Activated T-helper 2 cell treated with anti-CD3 and anti-CD28 coated beads, Interferon-gamma antibody, Interleukin-2, Interleukin-4, amounts not matched to agents 10 μg/mL and 5 μg/mL and 100 μg/mL, durations not matched to agents 14 hours and 24 hours and 36 hours (primary cell): Measurements from ENCODE around the gene SGO2. TPM values are rescaled to one million over a fixed set of nuclear protein-coding genes. Genes with fewer than 3 reads are reported as not detected.

Experiments used
- DNase-seq: peaks from one replicate; pipeline ENCODE4 v3.0.0; 2021; ENCODE audit warnings: low spot score
- H3K27ac Mint-ChIP-seq: one replicate; pipeline ENCODE4 v1.8.0; 2021; ENCODE audit warnings: mixed read lengths
- H3K27me3 Mint-ChIP-seq: one replicate; pipeline ENCODE4 v1.8.0; 2021; ENCODE audit warnings: low read depth, mixed read lengths
- H3K36me3 Mint-ChIP-seq: one replicate; pipeline ENCODE4 v1.8.0; 2021; ENCODE audit warnings: low read depth, mixed read lengths
- H3K4me1 Mint-ChIP-seq: one replicate; pipeline ENCODE4 v1.8.0; 2021; ENCODE audit warnings: low read depth, mixed read lengths
- H3K4me3 Mint-ChIP-seq: one replicate; pipeline ENCODE4 v1.8.0; 2021; ENCODE audit warnings: low read depth, mild to moderate bottlenecking, moderate library complexity, mixed read lengths
- H3K9me3 Mint-ChIP-seq: one replicate; pipeline ENCODE4 v1.8.0; 2021; ENCODE audit warnings: mixed read lengths
- intact Hi-C: fragments of 100-400 bp; cut with micrococcal nuclease; formaldehyde crosslinking; loops from one replicate; pipeline ENCODE4 v1.15.1; 2023
- total RNA-seq: library from RNA; stranded (reverse); gene quantifications from 2 replicates; pipeline ENCODE4 v1.2.3, GENCODE V29; 2022

Gene SGO2
- total RNA-seq, 1 donor from 2014 or later = 30.3 TPM

DNA sequence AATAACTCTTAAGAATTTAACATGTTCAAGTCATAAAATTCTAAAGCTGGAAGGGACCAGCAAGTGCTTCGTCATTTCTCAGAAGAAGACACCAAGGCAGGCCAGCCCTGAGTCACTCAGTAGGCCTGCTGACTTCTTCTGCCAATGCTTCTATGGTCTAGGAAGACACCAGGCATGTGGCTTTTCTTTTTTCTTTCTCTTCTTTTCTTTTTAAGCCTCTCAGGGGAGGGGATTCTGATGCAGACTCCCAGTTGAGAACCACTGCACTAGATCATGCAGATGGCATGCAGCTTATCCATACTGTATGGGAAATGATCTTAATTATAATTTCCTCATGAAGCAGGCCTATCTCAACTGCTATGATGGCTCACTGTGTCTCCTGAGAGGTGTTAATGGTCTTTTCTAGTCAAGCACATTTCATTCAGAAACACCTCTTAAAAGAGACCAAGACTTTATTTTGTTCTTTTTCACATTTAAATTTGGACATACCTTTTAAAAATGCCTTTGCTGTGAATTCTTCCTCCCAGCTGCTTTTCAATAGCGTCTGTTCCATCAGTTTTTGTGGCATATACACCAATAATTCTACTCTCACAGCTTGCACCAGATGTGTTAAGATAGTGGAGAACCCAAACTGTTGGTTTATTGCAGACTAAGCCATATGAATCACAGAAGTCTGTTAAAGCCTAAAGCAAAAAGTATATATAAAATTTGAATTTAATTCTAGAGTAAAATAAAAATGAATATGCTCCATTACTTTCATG is 27.4 kb upstream of the SGO2 start:
- intact Hi-C loops = no loop called here
- Mint-ChIP-seq H3K27ac (no peak overlapping the region), H3K27me3 (no peaks in the 10 kb centered on the region), H3K4me3 (no peak overlapping the region), H3K9me3 (peaks cover 5% of the 10 kb centered on the region), H3K36me3 (peaks cover 58% of the 10 kb centered on the region), H3K4me1 (peaks cover 3% of the 10 kb centered on the region)
- no peak for DNase-seq

DNA sequence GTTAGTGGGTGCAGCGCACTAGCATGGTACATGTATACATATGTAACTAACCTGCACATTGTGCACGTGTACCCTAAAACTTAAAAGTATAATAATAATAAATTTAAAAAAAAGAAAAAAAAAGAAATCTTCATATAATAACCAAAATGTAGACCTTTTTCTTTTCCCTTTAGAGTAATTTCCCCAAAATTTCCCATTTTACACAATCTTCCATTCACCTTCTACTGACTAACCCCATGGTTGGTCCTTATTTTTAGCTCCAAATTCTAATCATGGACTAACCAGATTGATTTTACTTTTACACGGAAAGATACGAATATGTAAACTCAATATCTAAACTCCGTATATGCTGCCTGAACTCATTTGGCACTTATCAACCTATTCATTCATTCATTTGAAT is 23.8 kb upstream of the SGO2 start:
- no peaks in the 10 kb centered on the region for H3K27me3 Mint-ChIP-seq
- peaks cover 5% of the 10 kb centered on the region for H3K9me3 Mint-ChIP-seq
- no peak overlapping the region for H3K27ac Mint-ChIP-seq
- intact Hi-C loops = no loop called here
- peaks cover 52% of the 10 kb centered on the region for H3K36me3 Mint-ChIP-seq
- no peak overlapping the region for H3K4me3 Mint-ChIP-seq
- DNase-seq = no peak
- H3K4me1 Mint-ChIP-seq = peaks cover 3% of the 10 kb centered on the region

DNA sequence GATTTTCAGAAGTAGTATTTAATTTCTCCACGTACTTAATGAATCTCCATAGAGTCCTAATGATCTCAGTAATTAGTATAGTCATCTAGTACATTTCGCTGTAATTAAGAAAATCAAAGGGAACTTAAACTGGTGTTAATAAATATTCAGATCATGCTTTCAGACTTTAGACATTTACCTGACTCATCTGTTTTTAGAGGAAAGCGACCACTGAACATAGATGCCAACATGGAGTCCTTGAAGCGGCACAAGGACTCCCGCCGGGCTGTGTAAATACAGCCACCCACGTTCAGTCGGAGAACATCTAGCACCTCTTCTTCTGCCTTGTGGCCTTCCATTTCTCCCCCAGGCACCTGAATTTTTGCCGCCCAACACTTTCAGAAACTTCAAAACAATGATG is 19.3 kb upstream of the SGO2 start:
- peaks cover 35% of the 10 kb centered on the region for H3K36me3 Mint-ChIP-seq
- H3K9me3 Mint-ChIP-seq = peaks cover 5% of the 10 kb centered on the region
- intact Hi-C loops = no loop called here
- no peaks in the 10 kb centered on the region for H3K27me3 Mint-ChIP-seq
- no peak overlapping the region for H3K27ac Mint-ChIP-seq
- H3K4me3 Mint-ChIP-seq = no peak overlapping the region
- DNase-seq = no peak
- H3K4me1 Mint-ChIP-seq = peaks cover 13% of the 10 kb centered on the region

DNA sequence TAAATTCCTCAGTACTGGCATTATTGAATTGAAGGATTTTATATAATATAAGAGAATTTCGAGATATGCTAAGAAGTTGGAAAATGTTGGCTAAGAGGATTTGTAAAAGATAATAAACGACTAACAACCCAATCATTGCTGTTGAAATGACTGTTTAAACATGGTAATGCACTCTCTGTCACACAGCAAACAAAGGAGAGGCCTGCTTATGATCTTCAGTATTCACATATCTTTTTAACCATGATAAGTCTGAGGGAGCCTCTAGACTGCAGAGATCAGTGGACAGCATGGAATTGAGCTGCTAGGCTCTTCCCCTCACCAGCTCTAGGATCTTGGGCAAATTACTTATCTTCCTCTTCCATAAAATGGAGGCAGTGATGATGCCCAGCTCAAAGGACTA is 18.8 kb upstream of the SGO2 start:
- intact Hi-C loops = no loop called here
- Mint-ChIP-seq H3K9me3 (peaks cover 3% of the 10 kb centered on the region), H3K27ac (no peak overlapping the region), H3K27me3 (no peaks in the 10 kb centered on the region), H3K36me3 (peaks cover 31% of the 10 kb centered on the region), H3K4me1 (peaks cover 13% of the 10 kb centered on the region), H3K4me3 (no peak overlapping the region)
- DNase-seq = no peak

DNA sequence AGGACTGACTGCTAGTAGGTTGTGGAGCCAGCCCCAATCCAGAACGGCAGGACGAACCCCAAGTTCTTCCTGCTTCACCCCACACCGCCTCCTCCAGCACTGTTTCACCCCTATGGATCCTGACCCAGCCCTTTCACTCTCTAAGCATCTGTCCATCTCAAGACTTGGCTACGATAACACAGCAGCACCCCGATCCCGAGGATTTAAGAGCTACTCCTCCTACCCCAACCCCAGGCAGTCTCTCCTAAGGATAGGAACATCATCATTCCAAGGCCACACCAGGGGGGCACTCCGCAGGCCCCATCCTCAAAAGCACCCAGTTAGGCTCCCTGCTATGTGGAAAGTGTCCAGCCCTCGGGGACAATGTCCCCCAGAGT is 16.8 kb upstream of the SGO2 start:
- peaks cover 11% of the 10 kb centered on the region for H3K4me1 Mint-ChIP-seq
- peaks cover 18% of the 10 kb centered on the region for H3K36me3 Mint-ChIP-seq
- H3K27ac Mint-ChIP-seq = peak overlapping the region; percentile 77
- H3K27me3 Mint-ChIP-seq = no peaks in the 10 kb centered on the region
- no peaks in the 10 kb centered on the region for H3K9me3 Mint-ChIP-seq
- peak overlapping the region; percentile 91 for H3K4me3 Mint-ChIP-seq
- DNase-seq = no peak
- intact Hi-C loops = no loop called here

DNA sequence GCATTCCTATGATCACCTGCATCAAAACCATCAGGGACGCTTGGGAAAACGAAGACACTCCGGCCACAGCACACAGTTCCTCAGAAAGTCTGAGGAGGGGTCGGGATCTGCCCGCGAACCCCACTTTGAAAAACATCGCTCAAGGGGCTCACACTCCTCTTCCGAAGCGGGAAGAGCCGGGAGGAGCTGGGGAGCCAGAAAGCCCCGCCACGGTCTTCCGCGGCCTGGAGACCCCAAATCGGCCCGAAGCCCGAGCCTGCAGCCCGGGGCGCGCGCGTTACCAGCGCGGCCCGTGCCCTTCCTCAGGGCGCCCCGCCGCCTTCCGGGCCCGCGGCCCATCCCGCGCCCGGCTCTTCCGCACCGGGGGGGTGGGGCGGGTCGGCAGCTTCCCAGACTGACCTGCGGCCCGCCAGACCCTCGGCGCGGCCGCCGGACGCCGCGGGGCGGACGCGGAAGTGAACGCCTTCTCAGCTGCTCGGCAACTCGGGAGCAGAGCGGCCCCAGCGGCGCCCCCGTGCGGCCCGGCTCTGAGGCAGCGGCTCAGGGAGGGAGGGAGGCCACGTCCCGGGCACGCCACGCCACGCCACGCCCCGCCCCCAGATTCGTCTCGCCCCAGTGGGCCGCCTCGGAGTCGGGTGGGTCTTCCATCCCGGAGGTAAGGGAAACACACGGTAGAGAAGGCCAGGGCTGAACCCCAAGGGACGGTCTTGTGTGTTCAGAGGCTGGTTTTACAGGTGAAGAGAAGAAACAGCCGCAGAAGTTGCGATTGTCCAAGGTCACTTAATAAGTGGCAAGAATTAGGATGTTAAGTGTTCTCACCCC is 16.2 kb upstream of the SGO2 start, which contains the start of gene KCTD18:
Gene KCTD18 (minus strand): TSS at position 457 of the 822 bp plus-strand sequence. CDS start 3,052 bp downstream, outside the sequence.
- peak; percentile 87 for DNase-seq
- H3K4me1 Mint-ChIP-seq = peaks cover 11% of the 10 kb centered on the region
- H3K27ac Mint-ChIP-seq = peak within 1 kb of the TSS; percentile 77
- H3K27me3 Mint-ChIP-seq = no peaks in the 10 kb centered on the region
- peaks cover 15% of the 10 kb centered on the region for H3K36me3 Mint-ChIP-seq
- peak within 1 kb of the TSS; percentile 91 for H3K4me3 Mint-ChIP-seq
- intact Hi-C loops = loop anchor here (1.0 to 5.0 kb wide), 2 partner anchors 16 to 192 kb away; partner anchors contain the start of gene SGO2
- no peaks in the 10 kb centered on the region for H3K9me3 Mint-ChIP-seq

DNA sequence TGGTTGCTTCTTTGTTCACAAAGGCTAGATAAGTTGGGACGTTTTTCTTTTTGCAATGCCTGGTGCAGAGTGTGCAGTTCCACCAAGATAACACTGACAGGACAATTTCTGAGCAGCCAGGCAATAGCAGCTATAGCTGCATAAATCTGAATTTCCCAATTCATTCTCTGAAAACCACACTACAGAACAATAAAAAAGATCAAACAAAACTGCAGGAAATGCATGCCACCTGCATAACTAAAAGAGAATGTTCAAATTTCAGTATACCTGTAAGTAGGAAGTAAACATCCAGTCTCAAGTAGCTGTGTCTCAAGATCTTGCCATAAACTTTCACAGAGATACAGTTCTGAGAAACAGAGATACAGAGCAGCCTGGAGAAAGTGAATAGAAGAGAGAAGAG is 10.9 kb upstream of the SGO2 start:
- Mint-ChIP-seq H3K4me3 (no peak overlapping the region), H3K27ac (no peak overlapping the region), H3K27me3 (peaks cover 5% of the 10 kb centered on the region), H3K4me1 (peaks cover 9% of the 10 kb centered on the region), H3K9me3 (peaks cover 17% of the 10 kb centered on the region), H3K36me3 (peaks cover 3% of the 10 kb centered on the region)
- intact Hi-C loops = no loop called here
- DNase-seq = no peak

DNA sequence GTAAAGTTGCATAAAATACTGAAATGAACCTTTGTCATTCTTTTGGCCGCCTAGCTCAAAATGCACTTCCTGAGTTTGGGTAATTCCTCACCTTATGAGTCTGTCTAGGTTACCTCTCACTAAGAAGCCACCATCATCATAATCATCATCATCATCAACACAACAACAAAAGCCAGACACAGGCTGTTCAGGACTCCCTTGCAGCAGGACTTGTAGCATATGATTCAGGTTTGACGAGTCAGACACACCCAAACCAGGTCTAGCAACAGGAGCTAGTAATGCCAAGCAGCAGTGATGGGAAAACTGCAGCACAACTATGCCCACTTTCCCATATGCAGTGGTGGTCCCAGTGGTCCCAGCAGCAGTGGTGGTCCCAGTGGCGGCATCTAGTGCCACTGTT is 2.8 kb upstream of the SGO2 start:
- Mint-ChIP-seq H3K36me3 (peaks cover 5% of the 10 kb centered on the region), H3K4me3 (no peak overlapping the region), H3K4me1 (peaks cover 20% of the 10 kb centered on the region), H3K27ac (no peak overlapping the region), H3K9me3 (peaks cover under 1% of the 10 kb centered on the region), H3K27me3 (no peaks in the 10 kb centered on the region)
- no peak for DNase-seq
- intact Hi-C loops = no loop called here

DNA sequence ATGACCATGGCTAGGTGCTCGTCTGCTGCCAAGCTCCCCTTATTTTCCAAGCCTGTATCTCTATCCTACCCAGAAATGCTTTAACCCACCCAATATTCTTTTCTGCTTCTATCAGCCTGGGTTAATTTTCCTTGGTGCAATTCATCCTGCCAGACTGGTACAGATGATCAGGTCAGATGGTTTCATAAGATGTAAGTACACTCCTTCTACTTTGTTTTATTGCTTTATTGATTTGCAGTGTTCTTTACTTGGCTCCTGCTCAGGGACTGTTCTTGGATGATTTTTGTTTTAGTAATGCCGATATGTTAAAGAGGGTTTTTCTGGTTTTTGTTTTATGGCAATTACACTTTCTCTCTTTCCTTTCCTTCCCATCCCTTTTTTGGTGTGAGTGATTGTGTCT is 2.4 kb upstream of the SGO2 start:
- Mint-ChIP-seq H3K36me3 (peaks cover 8% of the 10 kb centered on the region), H3K27ac (no peak overlapping the region)

DNA sequence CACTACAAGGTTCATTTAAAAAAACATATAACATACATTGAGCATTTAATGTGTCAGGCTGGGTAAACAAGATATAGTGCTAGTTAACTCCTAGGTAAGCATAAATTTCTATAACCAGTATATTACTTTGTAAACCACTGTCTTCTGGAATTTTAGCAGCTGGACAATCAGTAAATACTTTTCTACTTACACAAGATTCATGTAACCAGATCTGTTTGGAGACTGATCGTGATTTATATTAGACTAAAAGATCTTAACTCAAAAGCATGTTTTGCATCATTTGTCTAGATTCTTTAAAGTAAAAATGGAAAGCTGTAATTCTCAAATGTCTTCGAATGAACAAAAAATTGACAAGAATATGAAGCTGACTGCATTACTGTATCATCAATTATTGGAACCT is 941 bp upstream of the SGO2 start:
- Mint-ChIP-seq H3K27ac (no peak overlapping the region), H3K4me3 (no peak overlapping the region), H3K9me3 (no peaks in the 10 kb centered on the region), H3K36me3 (peaks cover 15% of the 10 kb centered on the region), H3K27me3 (no peaks in the 10 kb centered on the region), H3K4me1 (peaks cover 30% of the 10 kb centered on the region)
- intact Hi-C loops = loop anchor here (5.0 kb wide), 2 partner anchors 218 to 287 kb away; partner anchors contain the start of genes BZW1 and SPATS2L
- DNase-seq = no peak

More for the DNA sequence above, 2.4 kb upstream of the SGO2 start:
- intact Hi-C loops = no loop called here
- no peaks in the 10 kb centered on the region for H3K27me3 Mint-ChIP-seq
- H3K4me3 Mint-ChIP-seq = no peak overlapping the region
- DNase-seq = no peak
- H3K4me1 Mint-ChIP-seq = peaks cover 25% of the 10 kb centered on the region
- H3K9me3 Mint-ChIP-seq = no peaks in the 10 kb centered on the region

DNA sequence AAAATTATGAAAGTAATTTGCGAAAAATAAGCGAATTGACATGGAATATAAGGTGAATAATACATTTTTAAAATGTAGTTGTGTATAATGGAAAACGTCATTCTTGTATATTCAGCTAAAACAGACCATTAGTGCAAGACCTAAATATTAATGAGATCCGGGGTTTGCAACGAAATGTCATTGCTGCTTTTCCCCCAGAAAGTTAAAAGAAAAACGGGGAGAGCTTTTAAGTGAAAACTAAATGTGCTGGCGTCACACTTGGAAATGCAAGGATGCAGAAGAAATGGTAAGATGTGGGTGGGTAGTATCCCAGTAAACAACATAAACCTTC is 491 bp upstream of the SGO2 start:
- Mint-ChIP-seq H3K27ac (peak overlapping the region; percentile 94), H3K4me1 (peaks cover 30% of the 10 kb centered on the region), H3K27me3 (no peaks in the 10 kb centered on the region), H3K9me3 (no peaks in the 10 kb centered on the region), H3K4me3 (peak overlapping the region; percentile 98), H3K36me3 (peaks cover 15% of the 10 kb centered on the region)
- intact Hi-C loops = loop anchor here (5.0 kb wide), 2 partner anchors 218 to 287 kb away; partner anchors contain the start of genes BZW1 and SPATS2L
- no peak for DNase-seq

DNA sequence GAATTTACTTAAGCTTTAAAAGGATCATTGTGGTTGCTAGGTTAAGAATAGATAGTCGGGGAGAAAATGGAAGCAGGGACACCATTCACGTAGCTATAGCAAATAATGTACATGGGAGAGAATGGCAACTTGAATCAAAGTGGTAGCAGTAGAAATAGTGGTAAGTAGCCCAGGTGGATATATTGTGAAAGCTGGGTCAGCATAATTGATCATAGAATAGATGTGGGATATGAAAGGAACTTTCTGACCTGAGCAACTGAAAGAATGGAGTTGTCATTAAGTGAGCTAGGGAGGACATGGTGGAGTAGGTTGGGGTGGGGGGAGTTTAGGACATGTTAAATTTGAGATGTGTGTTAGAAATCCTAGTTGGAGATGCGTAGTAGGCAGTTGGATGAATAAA is 2.2 kb downstream of the SGO2 start:
- H3K27me3 Mint-ChIP-seq = no peaks in the 10 kb centered on the region
- peak overlapping the region; percentile 98 for H3K4me3 Mint-ChIP-seq
- no peak overlapping the region for H3K27ac Mint-ChIP-seq
- peaks cover 28% of the 10 kb centered on the region for H3K4me1 Mint-ChIP-seq
- H3K36me3 Mint-ChIP-seq = peaks cover 18% of the 10 kb centered on the region
- no peaks in the 10 kb centered on the region for H3K9me3 Mint-ChIP-seq
- intact Hi-C loops = loop anchor here (5.0 kb wide), 2 partner anchors 221 to 284 kb away; partner anchors contain the start of genes BZW1 and SPATS2L
- DNase-seq = no peak

DNA sequence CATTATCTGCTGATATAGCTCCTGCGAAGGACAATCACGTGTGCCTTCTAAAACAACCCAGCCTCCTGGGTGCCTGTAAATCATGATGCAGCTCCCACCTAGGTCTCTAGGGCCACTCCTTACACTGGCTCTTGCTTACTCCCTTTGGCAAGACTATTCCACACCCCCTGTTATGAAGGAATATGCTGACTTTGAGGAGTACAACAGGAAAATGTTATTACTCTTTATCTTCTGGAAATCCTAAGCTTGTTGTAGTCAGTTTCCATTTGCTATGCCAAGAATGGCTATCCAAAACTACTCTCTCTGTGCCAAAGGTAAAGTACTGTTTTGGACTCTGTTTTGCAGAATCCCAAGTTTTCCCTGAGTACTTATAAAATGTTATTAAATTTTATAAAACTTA is 7.7 kb downstream of the SGO2 start:
- DNase-seq = no peak
- Mint-ChIP-seq H3K9me3 (no peaks in the 10 kb centered on the region), H3K4me3 (no peak overlapping the region), H3K36me3 (peaks cover 16% of the 10 kb centered on the region), H3K27ac (no peak overlapping the region), H3K27me3 (no peaks in the 10 kb centered on the region), H3K4me1 (peaks cover 7% of the 10 kb centered on the region)
- intact Hi-C loops = no loop called here
